H9 (cell line): Measurements from ENCODE around the gene MMEL1. TPM values are rescaled to one million over a fixed set of nuclear protein-coding genes. Genes with fewer than 3 reads are reported as not detected.

Source experiments
- DNase-seq: peaks from one replicate; pipeline ENCODE4 v3.0.0-alpha.2; 2017
- H2AFZ ChIP-seq: one replicate; pipeline ENCODE4 v1.6.1; 2013; ENCODE audit warnings: mild to moderate bottlenecking, low read length, control low read depth, moderate library complexity
- H2AK5ac ChIP-seq: 2 replicates; pipeline ENCODE4 v1.6.1; 2013; ENCODE audit warnings: low read length, control low read depth, mixed read lengths; ENCODE audit not compliant: insufficient read length
- H2BK120ac ChIP-seq: one replicate; pipeline ENCODE4 v1.6.1; 2013; ENCODE audit warnings: low read depth, mild to moderate bottlenecking, low read length, control low read depth, inconsistent platforms; ENCODE audit not compliant: poor library complexity, severe bottlenecking
- H2BK12ac ChIP-seq: 2 replicates; pipeline ENCODE4 v1.6.1; 2013; ENCODE audit warnings: low read length, control low read depth, mixed read lengths, low read depth; ENCODE audit not compliant: insufficient read length
- H2BK15ac ChIP-seq: 2 replicates; pipeline ENCODE4 v1.6.1; 2013; ENCODE audit warnings: low read depth, low read length, control low read depth
- H2BK20ac ChIP-seq: one replicate; pipeline ENCODE4 v1.6.1; 2013; ENCODE audit warnings: low read depth, mild to moderate bottlenecking, low read length, control low read depth, inconsistent platforms; ENCODE audit not compliant: poor library complexity, severe bottlenecking
- H2BK5ac ChIP-seq: 2 replicates; pipeline ENCODE4 v1.6.1; 2013; ENCODE audit warnings: low read length, control low read depth, mixed read lengths; ENCODE audit not compliant: insufficient read length
- H3K14ac ChIP-seq: 2 replicates; pipeline ENCODE4 v1.6.1; 2013; ENCODE audit warnings: low read length, control low read depth; ENCODE audit not compliant: insufficient read depth
- H3K18ac ChIP-seq: 2 replicates; pipeline ENCODE4 v1.6.1; 2013; ENCODE audit warnings: low read depth, mild to moderate bottlenecking, mixed read lengths, low read length, control low read depth; ENCODE audit not compliant: insufficient read length
- H3K23ac ChIP-seq: 2 replicates; pipeline ENCODE4 v1.6.1; 2013; ENCODE audit warnings: low read length, control low read depth, mixed read lengths, low read depth; ENCODE audit not compliant: insufficient read length
- H3K23me2 ChIP-seq: 2 replicates; pipeline ENCODE4 v1.6.1; 2013; ENCODE audit warnings: low read depth, mild to moderate bottlenecking, mixed read lengths, low read length, control low read depth; ENCODE audit not compliant: insufficient read length, poor library complexity, severe bottlenecking
- H3K27ac ChIP-seq: 2 replicates; pipeline ENCODE4 v1.5.1; 2013; ENCODE audit warnings: low read length, control low read depth, mixed read lengths, low read depth; ENCODE audit not compliant: insufficient read length
- H3K27me3 ChIP-seq: 2 replicates; pipeline ENCODE4 v1.6.1; 2013; ENCODE audit warnings: low read length, control low read depth, inconsistent platforms; ENCODE audit not compliant: insufficient read depth
- H3K4ac ChIP-seq: 2 replicates; pipeline ENCODE4 v1.6.1; 2013; ENCODE audit warnings: low read depth, mild to moderate bottlenecking, control low read depth, inconsistent platforms, low read length, moderate library complexity
- H3K4me1 ChIP-seq: 2 replicates; pipeline ENCODE4 v1.6.1; 2013; ENCODE audit warnings: low read length, control low read depth, inconsistent platforms; ENCODE audit not compliant: insufficient read depth
- H3K4me2 ChIP-seq: 2 replicates; pipeline ENCODE4 v1.6.1; 2013; ENCODE audit warnings: low read length, control low read depth, mixed read lengths; ENCODE audit not compliant: insufficient read length, insufficient read depth
- H3K56ac ChIP-seq: 2 replicates; pipeline ENCODE4 v1.6.1; 2013; ENCODE audit warnings: low read depth, mild to moderate bottlenecking, mixed read lengths, low read length, control low read depth; ENCODE audit not compliant: insufficient read length
- H3K79me1 ChIP-seq: 2 replicates; pipeline ENCODE4 v1.6.1; 2013; ENCODE audit warnings: low read depth, mild to moderate bottlenecking, moderate library complexity, low read length, control low read depth, inconsistent platforms; ENCODE audit not compliant: insufficient read depth, poor library complexity, severe bottlenecking
- H3K79me2 ChIP-seq: 2 replicates; pipeline ENCODE4 v1.6.1; 2013; ENCODE audit warnings: low read length, control low read depth, inconsistent platforms; ENCODE audit not compliant: insufficient read depth
- H3K9ac ChIP-seq: 2 replicates; pipeline ENCODE4 v1.6.1; 2013; ENCODE audit warnings: low read length, control low read depth, mixed read lengths; ENCODE audit not compliant: insufficient read length; ENCODE audit errors: extremely low read depth
- H3K9me3 ChIP-seq: one replicate; pipeline ENCODE4 v1.6.1; 2013; ENCODE audit warnings: low read depth, low read length, inconsistent platforms; ENCODE audit not compliant: control insufficient read depth
- H3T11ph ChIP-seq: one replicate; pipeline ENCODE4 v1.6.1; 2013; ENCODE audit warnings: mild to moderate bottlenecking, low read length, control low read depth, inconsistent platforms
- H4K20me1 ChIP-seq: one replicate; pipeline ENCODE4 v1.6.1; 2013; ENCODE audit not compliant: control insufficient read depth, insufficient read length, insufficient read depth
- H4K5ac ChIP-seq: 2 replicates; pipeline ENCODE4 v1.6.1; 2013; ENCODE audit warnings: low read depth, mild to moderate bottlenecking, mixed read lengths, low read length, control low read depth; ENCODE audit not compliant: insufficient read length
- H4K8ac ChIP-seq: replicated peaks from 2 replicates; pipeline ENCODE4 v1.6.1; 2013; ENCODE audit warnings: low read length, control low read depth, mixed read lengths, low read depth; ENCODE audit not compliant: insufficient read length
- H4K91ac ChIP-seq: 2 replicates; pipeline ENCODE4 v1.6.1; 2013; ENCODE audit warnings: low read depth, mild to moderate bottlenecking, moderate library complexity, mixed read lengths, low read length, control low read depth; ENCODE audit not compliant: insufficient read length
- H3K27ac Mint-ChIP-seq, 3 experiments: 2 replicates in 2 of 3; 3 replicates in 1 of 3; pipeline ENCODE4 v1.8.0; 2020 to 2021; ENCODE audit warnings: mixed read lengths in 3 of 3, mild to moderate bottlenecking in 1 of 3, moderate library complexity in 1 of 3
- H3K27me3 Mint-ChIP-seq: 2 replicates; pipeline ENCODE4 v1.8.0; 2021; ENCODE audit warnings: low read depth, mild to moderate bottlenecking, moderate library complexity, mixed read lengths
- H3K36me3 Mint-ChIP-seq, 3 experiments: 2 replicates in 2 of 3; 3 replicates in 1 of 3; pipeline ENCODE4 v1.8.0; 2020 to 2021; ENCODE audit warnings: low read depth in 3 of 3, mixed read lengths in 3 of 3; ENCODE audit not compliant: insufficient read depth in 1 of 3
- H3K4me1 Mint-ChIP-seq, 2 experiments: 2 replicates each; pipeline ENCODE4 v1.8.0; 2020; ENCODE audit warnings: mixed read lengths in 2 of 2
- H3K4me3 Mint-ChIP-seq, 2 experiments: 2 replicates in 1 of 2; 3 replicates in 1 of 2; pipeline ENCODE4 v1.8.0; 2020 to 2021; ENCODE audit warnings: mild to moderate bottlenecking in 2 of 2, mixed read lengths in 2 of 2, moderate library complexity in 1 of 2
- H3K9me3 Mint-ChIP-seq, 2 experiments: 2 replicates in 1 of 2; 3 replicates in 1 of 2; pipeline ENCODE4 v1.8.0; 2020; ENCODE audit warnings: mild to moderate bottlenecking in 2 of 2, mixed read lengths in 2 of 2, moderate library complexity in 1 of 2
- CTCF ChIP-seq: fragments of 200-600 bp; sonication (generic); conservative IDR thresholded peaks from 3 replicates; pipeline ENCODE4 v1.8.0; 2021; ENCODE audit warnings: antibody characterized with exemption, mild to moderate bottlenecking
- WGBS: extraction: QIAGEN DNeasy Blood & Tissue Kit; methylation state at CpG from one replicate; pipeline ENCODE4 v1.1.7; 2013; ENCODE audit warnings: missing lambda C conversion rate, low lambda C conversion rate, mixed read lengths; ENCODE audit not compliant: insufficient read length; ENCODE audit errors: extremely low coverage; 5-methylcytosine and 5-hydroxymethylcytosine counted together
- total RNA-seq: library from RNA; stranded (reverse); gene quantifications from 2 replicates; pipeline ENCODE4 v1.2.1, GENCODE V29; 2021

MMEL1 gene
- total RNA-seq, 1 experiment from 2014 or later: 0.42 TPM

- Mint-ChIP-seq H3K27me3 (peaks cover 66% of the 10 kb centered on the region), H3K27ac (no peak overlapping the region), H3K4me1 (peaks cover 14 to 32% of the 10 kb centered on the region in 2 experiments), H3K4me3 (no peak overlapping the region), H3K36me3 (peaks cover 7 to 13% (median 10%) of the 10 kb centered on the region in 3 experiments), H3K9me3 (peaks cover 20 to 27% of the 10 kb centered on the region in 2 experiments)
- H3K79me1 ChIP-seq: no peaks in the 10 kb centered on the region
- H3K27ac ChIP-seq: no peak overlapping the region
- no peak for TF ChIP-seq CTCF
- H3K4ac ChIP-seq: no peak overlapping the region
- no peak overlapping the region for H3K23ac ChIP-seq
- WGBS: no CpG with 5 or more reads among the region's 8 CpGs
- H4K5ac ChIP-seq: no peak overlapping the region
- H3K4me1 ChIP-seq: no peaks in the 10 kb centered on the region
- no peak overlapping the region for H3K9ac ChIP-seq
- H2BK12ac ChIP-seq: no peak overlapping the region
- peaks cover 22% of the 10 kb centered on the region; the same call in 1 of the 2 replicates for H3K27me3 ChIP-seq
- no peak for DNase-seq
- H2BK15ac ChIP-seq: no peak overlapping the region
- no peak overlapping the region for H2BK120ac ChIP-seq
- H4K91ac ChIP-seq: no peak overlapping the region
- H2AK5ac ChIP-seq: no peak overlapping the region
- no peak overlapping the region for H3K4me2 ChIP-seq
- H2BK5ac ChIP-seq: no peak overlapping the region
- no peaks in the 10 kb centered on the region for H3K79me2 ChIP-seq
- H2AFZ ChIP-seq: no peak overlapping the region
- no peak overlapping the region for H3K18ac ChIP-seq
- H4K8ac ChIP-seq: no peak overlapping the region
- H3K56ac ChIP-seq: no peak overlapping the region
- no peak overlapping the region for H2BK20ac ChIP-seq
- peaks cover 2% of the 10 kb centered on the region for H4K20me1 ChIP-seq
- peaks cover 4% of the 10 kb centered on the region for H3K9me3 ChIP-seq
- peaks cover 3% of the 10 kb centered on the region for H3K23me2 ChIP-seq
- H3T11ph ChIP-seq: no peak overlapping the region
- H3K14ac ChIP-seq: no peak overlapping the region
Observed at GRCh38 chr1:2632051-2632430, 775 bp downstream of the MMEL1 start.
